Measurements from ENCODE around the gene BNIP5.

BNIP5 gene

GRCh38 chr6:36309203-36309602, 27.5 kb downstream of the BNIP5 start:
- peaks cover 14% of the 10 kb centered on the region for H3K4me1 ChIP-seq (ENCODE audit: control insufficient read depth, insufficient read depth, low read length, poor library complexity, severe bottlenecking)
- no peaks in the 10 kb centered on the region for H3K9me3 ChIP-seq (ENCODE audit: control insufficient read depth, low read length)
- no peaks in the 10 kb centered on the region for H3K36me3 ChIP-seq (ENCODE audit: control insufficient read depth, insufficient read depth, low read length)
- 73 to 93% methylated on average over 3 to 4 of the region's 7 CpGs for WGBS, 2 experiments (ENCODE audit: insufficient coverage in 2 of 2)
- H3K27ac ChIP-seq (ENCODE audit: low read depth, low read length, severe bottlenecking) = no peak overlapping the region
- H3K4me3 ChIP-seq (ENCODE audit: extremely low read depth, insufficient read depth, low read length, poor library complexity, severe bottlenecking) = no peak overlapping the region

DNA sequence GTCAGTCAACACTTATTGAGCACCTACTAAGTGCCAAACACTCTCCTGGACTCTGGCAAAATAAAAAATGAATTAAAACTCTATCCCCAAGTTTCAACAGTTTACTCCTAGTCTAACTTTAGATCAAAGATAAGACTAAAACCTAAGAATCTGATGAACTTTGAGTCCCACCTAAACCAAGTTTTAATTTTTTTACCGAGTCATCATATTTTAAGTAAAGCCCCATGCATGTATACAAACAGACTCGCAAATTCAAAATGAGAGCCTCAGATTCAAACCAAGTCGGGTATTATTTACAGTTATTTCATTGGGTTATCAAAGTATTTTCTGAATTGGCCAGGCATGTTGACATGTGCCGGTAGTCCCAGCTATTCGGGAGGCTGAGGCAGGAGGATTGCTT, 28.2 kb downstream of the BNIP5 start:
- 93 to 95% methylated on average over 4 to 5 of the region's 5 CpGs for WGBS, 2 experiments (ENCODE audit: insufficient coverage in 2 of 2)
- Histone ChIP-seq H3K27ac (ENCODE audit: low read depth, low read length, severe bottlenecking) (no peak overlapping the region), H3K9me3 (ENCODE audit: control insufficient read depth, low read length) (no peaks in the 10 kb centered on the region), H3K4me1 (ENCODE audit: control insufficient read depth, insufficient read depth, low read length, poor library complexity, severe bottlenecking) (peaks cover 10% of the 10 kb centered on the region), H3K36me3 (ENCODE audit: control insufficient read depth, insufficient read depth, low read length) (no peaks in the 10 kb centered on the region), H3K4me3 (ENCODE audit: extremely low read depth, insufficient read depth, low read length, poor library complexity, severe bottlenecking) (no peak overlapping the region)

DNA sequence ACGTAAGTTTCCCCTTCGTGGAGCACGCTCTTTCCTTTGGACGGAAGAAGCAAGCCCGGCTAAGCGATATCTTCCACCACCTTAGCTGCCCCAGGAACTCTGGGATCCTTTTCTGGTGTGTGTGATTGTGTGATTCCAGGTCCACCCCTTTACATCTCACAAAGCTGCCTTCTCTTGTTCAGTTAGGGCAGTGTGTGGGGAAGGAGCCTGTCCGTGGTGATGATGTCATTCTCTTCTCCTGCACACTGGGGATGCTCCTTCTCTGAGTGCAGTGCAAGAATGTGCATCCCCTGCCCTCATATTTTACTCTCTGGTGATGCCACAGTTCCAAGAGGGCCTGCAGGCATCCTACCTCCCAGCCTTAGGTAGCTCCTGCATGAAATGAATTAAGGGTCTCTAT, 30.3 kb downstream of the BNIP5 start:
- no peak overlapping the region for H3K27ac ChIP-seq (ENCODE audit: low read depth, low read length, severe bottlenecking)
- 84 to 86% methylated on average over 2 to 7 of the region's 7 CpGs for WGBS, 2 experiments (ENCODE audit: insufficient coverage in 2 of 2)
- no peaks in the 10 kb centered on the region for H3K9me3 ChIP-seq (ENCODE audit: control insufficient read depth, low read length)
- peaks cover 7% of the 10 kb centered on the region for H3K4me1 ChIP-seq (ENCODE audit: control insufficient read depth, insufficient read depth, low read length, poor library complexity, severe bottlenecking)
- H3K4me3 ChIP-seq (ENCODE audit: extremely low read depth, insufficient read depth, low read length, poor library complexity, severe bottlenecking) = no peak overlapping the region
- H3K36me3 ChIP-seq (ENCODE audit: control insufficient read depth, insufficient read depth, low read length) = no peaks in the 10 kb centered on the region

GRCh38 chr6:36305885-36306284, 30.8 kb downstream of the BNIP5 start:
- H3K4me1 ChIP-seq (ENCODE audit: control insufficient read depth, insufficient read depth, low read length, poor library complexity, severe bottlenecking) = peaks cover 7% of the 10 kb centered on the region
- no peaks in the 10 kb centered on the region for H3K36me3 ChIP-seq (ENCODE audit: control insufficient read depth, insufficient read depth, low read length)
- no peak overlapping the region for H3K4me3 ChIP-seq (ENCODE audit: extremely low read depth, insufficient read depth, low read length, poor library complexity, severe bottlenecking)
- H3K27ac ChIP-seq (ENCODE audit: low read depth, low read length, severe bottlenecking) = no peak overlapping the region
- H3K9me3 ChIP-seq (ENCODE audit: control insufficient read depth, low read length) = no peaks in the 10 kb centered on the region
- WGBS, 2 experiments (ENCODE audit: insufficient coverage in 2 of 2) = 91 to 98% methylated on average over 6 to 10 of the region's 11 CpGs

GRCh38 chr6:36302227-36302976, 34.3 kb downstream of the BNIP5 start:
- no peaks in the 10 kb centered on the region for H3K9me3 ChIP-seq (ENCODE audit: control insufficient read depth, low read length)
- H3K36me3 ChIP-seq (ENCODE audit: control insufficient read depth, insufficient read depth, low read length) = no peaks in the 10 kb centered on the region
- WGBS, 2 experiments (ENCODE audit: insufficient coverage in 2 of 2) = 35 to 52% methylated on average over 10 of the region's 13 CpGs
- H3K27ac ChIP-seq (ENCODE audit: low read depth, low read length, severe bottlenecking) = no peak overlapping the region
- H3K4me1 ChIP-seq (ENCODE audit: control insufficient read depth, insufficient read depth, low read length, poor library complexity, severe bottlenecking) = peaks cover 7% of the 10 kb centered on the region
- no peak overlapping the region for H3K4me3 ChIP-seq (ENCODE audit: extremely low read depth, insufficient read depth, low read length, poor library complexity, severe bottlenecking)

DNA sequence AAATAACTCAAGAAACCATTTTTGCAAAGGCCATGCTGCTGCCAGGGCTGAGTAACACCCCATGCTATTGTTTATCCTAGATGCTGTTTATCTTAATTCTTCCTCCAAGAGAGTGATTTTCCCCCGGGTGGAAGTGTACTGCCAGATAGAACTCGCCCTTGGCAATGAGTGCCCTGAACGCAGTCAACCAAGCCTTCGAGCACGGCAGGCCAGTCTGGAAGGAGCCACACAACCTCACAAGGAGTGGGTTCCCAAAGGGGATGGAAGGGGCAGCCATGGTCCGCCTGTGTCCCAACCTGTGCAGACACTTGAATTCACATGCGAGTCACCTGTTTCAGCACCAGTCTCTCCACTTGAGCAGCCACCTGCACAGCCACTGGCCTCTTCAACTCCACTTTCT, 34.9 kb downstream of the BNIP5 start:
- Histone ChIP-seq H3K4me1 (ENCODE audit: control insufficient read depth, insufficient read depth, low read length, poor library complexity, severe bottlenecking) (peaks cover 7% of the 10 kb centered on the region), H3K9me3 (ENCODE audit: control insufficient read depth, low read length) (no peaks in the 10 kb centered on the region), H3K36me3 (ENCODE audit: control insufficient read depth, insufficient read depth, low read length) (no peaks in the 10 kb centered on the region), H3K27ac (ENCODE audit: low read depth, low read length, severe bottlenecking) (no peak overlapping the region), H3K4me3 (ENCODE audit: extremely low read depth, insufficient read depth, low read length, poor library complexity, severe bottlenecking) (no peak overlapping the region)
- WGBS, 2 experiments (ENCODE audit: insufficient coverage in 2 of 2) = 89 to 93% methylated on average over 6 to 7 of the region's 7 CpGs

DNA sequence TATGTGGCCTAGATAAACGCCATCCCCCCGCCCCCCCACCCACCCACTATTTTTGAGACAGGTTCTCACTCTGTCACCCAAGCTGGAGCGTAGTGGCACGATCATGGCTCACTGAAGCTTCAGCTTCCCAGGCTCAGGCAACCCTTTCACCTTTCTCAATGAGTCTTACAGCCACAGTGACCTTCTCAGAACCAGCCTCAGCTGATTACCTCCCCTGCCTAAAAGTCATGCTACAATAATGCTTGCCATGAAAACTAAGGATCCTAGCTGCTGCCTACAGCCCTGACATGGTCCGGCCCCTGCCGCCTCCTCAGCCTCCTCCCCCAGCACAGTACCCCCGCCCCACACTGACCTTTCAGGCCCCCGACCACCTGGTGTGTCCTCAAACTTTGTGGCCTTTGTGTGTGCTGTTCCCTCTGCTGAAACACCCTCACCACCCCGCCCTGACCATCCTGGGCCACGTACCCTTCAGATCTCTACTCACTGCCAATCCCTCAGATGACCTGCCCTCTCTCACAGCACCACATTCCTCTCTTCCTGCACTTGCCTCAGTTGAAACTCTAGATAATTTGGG, 35.5 kb downstream of the BNIP5 start:
- 66 to 76% methylated on average over 6 to 7 of the region's 10 CpGs for WGBS, 2 experiments (ENCODE audit: insufficient coverage in 2 of 2)
- Histone ChIP-seq H3K27ac (ENCODE audit: low read depth, low read length, severe bottlenecking) (no peak overlapping the region), H3K4me3 (ENCODE audit: extremely low read depth, insufficient read depth, low read length, poor library complexity, severe bottlenecking) (no peak overlapping the region), H3K4me1 (ENCODE audit: control insufficient read depth, insufficient read depth, low read length, poor library complexity, severe bottlenecking) (peaks cover 5% of the 10 kb centered on the region), H3K9me3 (ENCODE audit: control insufficient read depth, low read length) (no peaks in the 10 kb centered on the region), H3K36me3 (ENCODE audit: control insufficient read depth, insufficient read depth, low read length) (no peaks in the 10 kb centered on the region)

GRCh38 chr6:36298027-36298426, 38.7 kb downstream of the BNIP5 start:
- H3K36me3 ChIP-seq (ENCODE audit: control insufficient read depth, insufficient read depth, low read length) = no peaks in the 10 kb centered on the region
- H3K4me1 ChIP-seq (ENCODE audit: control insufficient read depth, insufficient read depth, low read length, poor library complexity, severe bottlenecking) = no peaks in the 10 kb centered on the region
- WGBS, 2 experiments (ENCODE audit: insufficient coverage in 2 of 2) = no CpG with 5 or more reads among the region's 4 CpGs
- no peak overlapping the region for H3K27ac ChIP-seq (ENCODE audit: low read depth, low read length, severe bottlenecking)
- H3K9me3 ChIP-seq (ENCODE audit: control insufficient read depth, low read length) = no peaks in the 10 kb centered on the region
- H3K4me3 ChIP-seq (ENCODE audit: extremely low read depth, insufficient read depth, low read length, poor library complexity, severe bottlenecking) = no peak overlapping the region

DNA sequence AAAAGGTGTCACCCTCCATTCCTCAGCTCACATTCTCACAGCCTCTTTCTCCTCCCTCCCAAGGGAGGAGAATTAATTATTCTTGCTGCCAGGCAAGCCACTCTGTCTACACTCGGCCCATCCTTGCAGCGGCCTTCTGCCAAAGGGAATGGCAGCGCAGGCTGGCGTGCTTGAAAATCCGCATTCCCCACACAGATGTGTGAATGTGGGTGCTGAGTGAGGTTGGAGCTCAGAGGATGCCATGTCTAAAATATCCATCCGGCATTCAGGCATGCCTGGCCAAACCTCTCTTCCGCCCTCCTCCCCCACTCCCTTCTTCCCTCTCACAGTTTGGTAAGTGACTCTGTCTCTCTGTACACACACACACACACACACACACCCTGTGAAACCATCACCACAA, 39.2 kb downstream of the BNIP5 start:
- no peaks in the 10 kb centered on the region for H3K9me3 ChIP-seq (ENCODE audit: control insufficient read depth, low read length)
- no peak overlapping the region for H3K27ac ChIP-seq (ENCODE audit: low read depth, low read length, severe bottlenecking)
- WGBS, 2 experiments (ENCODE audit: insufficient coverage in 2 of 2) = 83 to 100% methylated on average over 2 of the region's 7 CpGs
- H3K4me1 ChIP-seq (ENCODE audit: control insufficient read depth, insufficient read depth, low read length, poor library complexity, severe bottlenecking) = no peaks in the 10 kb centered on the region
- no peak overlapping the region for H3K4me3 ChIP-seq (ENCODE audit: extremely low read depth, insufficient read depth, low read length, poor library complexity, severe bottlenecking)
- H3K36me3 ChIP-seq (ENCODE audit: control insufficient read depth, insufficient read depth, low read length) = no peaks in the 10 kb centered on the region

- Histone ChIP-seq H3K9me3 (ENCODE audit: control insufficient read depth, low read length) (no peaks in the 10 kb centered on the region), H3K4me3 (ENCODE audit: extremely low read depth, insufficient read depth, low read length, poor library complexity, severe bottlenecking) (no peak overlapping the region), H3K36me3 (ENCODE audit: control insufficient read depth, insufficient read depth, low read length) (no peaks in the 10 kb centered on the region), H3K27ac (ENCODE audit: low read depth, low read length, severe bottlenecking) (no peak overlapping the region), H3K4me1 (ENCODE audit: control insufficient read depth, insufficient read depth, low read length, poor library complexity, severe bottlenecking) (no peaks in the 10 kb centered on the region)
- WGBS, 2 experiments (ENCODE audit: insufficient coverage in 2 of 2) = 82 to 85% methylated on average over 3 to 4 of the region's 6 CpGs
Measured at GRCh38 chr6:36297051-36297450, 39.6 kb downstream of the BNIP5 start.

DNA sequence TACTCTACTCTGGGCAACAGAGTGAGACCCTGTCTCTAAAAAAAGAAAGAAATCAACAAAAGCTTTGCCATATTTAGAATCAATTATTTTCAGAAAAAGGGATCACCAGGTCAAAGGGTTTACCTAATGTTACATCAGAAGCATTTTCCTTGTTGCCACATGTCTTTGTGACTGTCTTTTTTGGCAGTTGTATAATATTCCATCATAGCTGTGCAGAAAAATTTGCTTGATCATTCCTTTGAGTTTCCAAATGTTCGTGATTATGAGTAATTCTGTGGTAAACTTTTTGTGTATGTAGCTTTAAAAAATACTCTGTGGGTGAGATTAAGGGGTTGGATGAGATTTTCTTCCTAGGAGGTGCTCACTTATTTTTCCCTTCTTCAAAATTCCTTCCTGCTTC, 40.4 kb downstream of the BNIP5 start:
- Histone ChIP-seq H3K27ac (ENCODE audit: low read depth, low read length, severe bottlenecking) (no peak overlapping the region), H3K36me3 (ENCODE audit: control insufficient read depth, insufficient read depth, low read length) (no peaks in the 10 kb centered on the region), H3K4me1 (ENCODE audit: control insufficient read depth, insufficient read depth, low read length, poor library complexity, severe bottlenecking) (no peaks in the 10 kb centered on the region), H3K9me3 (ENCODE audit: control insufficient read depth, low read length) (no peaks in the 10 kb centered on the region), H3K4me3 (ENCODE audit: extremely low read depth, insufficient read depth, low read length, poor library complexity, severe bottlenecking) (no peak overlapping the region)
- no CpG with 5 or more reads among the region's 1 CpG for WGBS, 2 experiments (ENCODE audit: insufficient coverage in 2 of 2)

Measured in mesodermal cell (in vitro differentiated cells).